HG02588 (cell line): ENCODE data around the gene OR10A3.

Source experiments
- ATAC-seq: cut with Tn5 transposase; IDR thresholded peaks from one replicate; pipeline ENCODE4 v1.9.1; 2021; ENCODE audit warnings: mild to moderate bottlenecking, moderate library complexity; ENCODE audit not compliant: unreplicated experiment

OR10A3 gene

DNA sequence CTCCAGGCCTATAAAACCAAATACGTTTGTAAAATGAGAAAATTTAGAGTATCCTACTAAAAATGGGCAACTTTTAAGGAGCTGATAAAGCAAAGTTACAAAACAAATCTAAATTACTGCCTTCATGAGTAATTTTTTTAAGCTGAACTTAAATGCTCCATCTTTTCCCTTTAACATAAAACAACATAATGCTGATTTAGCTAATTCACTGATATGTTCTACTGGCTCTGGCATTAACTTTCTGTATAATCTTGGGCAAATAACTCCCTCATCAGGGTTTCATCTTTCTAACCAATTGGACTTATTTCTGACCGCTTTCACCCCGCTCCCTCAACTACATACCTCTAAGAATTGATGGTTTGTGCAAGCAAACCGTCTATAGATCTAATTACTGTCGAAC lies 362 bp downstream of the OR10A3 start:
- ATAC-seq: no peak

GRCh38 chr11:7936615-7937014 lies 4.9 kb downstream of the OR10A3 start:
- ATAC-seq: no peak

DNA sequence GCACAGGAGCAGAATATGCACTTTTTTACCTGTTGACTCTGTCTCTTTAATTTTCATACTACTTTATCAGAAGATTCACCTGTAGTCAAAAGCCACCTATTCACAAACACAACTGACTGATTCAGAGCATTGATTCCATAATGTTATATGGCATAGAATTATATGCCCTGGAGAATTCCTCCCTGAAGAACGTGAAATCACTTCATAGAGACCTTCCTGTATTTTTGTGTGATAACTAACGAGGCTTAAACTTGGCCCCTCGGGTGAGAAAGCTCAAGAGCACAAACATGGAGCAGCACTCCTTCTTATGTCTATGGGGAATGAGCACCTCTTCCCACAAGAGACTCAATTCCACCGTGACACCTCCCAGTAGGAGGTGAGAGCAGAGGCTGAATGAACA lies 10.3 kb downstream of the OR10A3 start, which contains the start of gene OR10A6:
Gene OR10A6 (minus strand): TSS at position 101 of the 400 bp plus-strand sequence. CDS start 2,606 bp downstream, outside the sequence.
- no peak for ATAC-seq

DNA sequence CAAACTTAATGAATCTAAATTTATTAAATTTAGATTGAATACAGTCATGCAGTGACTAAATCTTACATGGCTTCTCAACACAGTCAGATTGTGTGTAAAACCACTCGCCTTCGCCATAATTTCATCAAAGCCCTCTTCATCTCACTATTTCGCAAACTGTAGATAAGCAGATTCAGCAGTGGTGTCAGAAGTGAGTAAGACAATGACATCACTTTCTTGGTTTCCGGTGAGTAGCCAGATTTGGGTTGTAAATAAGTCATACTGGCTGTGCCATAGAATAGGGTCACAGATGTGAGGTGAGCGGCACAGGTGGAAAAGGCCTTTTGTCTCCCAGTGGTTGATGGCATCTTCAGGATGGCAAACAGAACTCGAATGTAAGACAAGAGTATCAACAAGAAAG lies 13.9 kb downstream of the OR10A3 start:
- no peak for ATAC-seq

- ATAC-seq: no peak
Observed at GRCh38 chr11:7924536-7924935, 17.0 kb downstream of the OR10A3 start.

DNA sequence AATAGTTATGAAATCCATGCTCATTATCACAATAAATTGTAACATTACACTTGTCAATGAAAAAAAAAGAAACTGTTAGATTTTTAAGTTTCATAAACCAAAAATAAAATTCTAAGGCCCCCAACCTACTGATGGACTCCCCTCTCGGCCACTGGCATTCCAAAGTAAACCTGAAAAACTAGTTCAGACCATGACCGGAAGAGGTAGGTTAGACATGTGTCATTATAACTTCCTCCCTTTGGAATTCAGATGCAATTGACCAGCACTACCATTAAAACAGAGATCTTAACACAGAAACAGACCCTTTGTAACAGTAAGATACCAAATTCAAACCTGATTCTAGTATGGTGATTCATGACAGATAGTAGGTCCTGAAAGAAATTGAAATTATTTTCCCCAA lies 23.4 kb downstream of the OR10A3 start:
- ATAC-seq: no peak

DNA sequence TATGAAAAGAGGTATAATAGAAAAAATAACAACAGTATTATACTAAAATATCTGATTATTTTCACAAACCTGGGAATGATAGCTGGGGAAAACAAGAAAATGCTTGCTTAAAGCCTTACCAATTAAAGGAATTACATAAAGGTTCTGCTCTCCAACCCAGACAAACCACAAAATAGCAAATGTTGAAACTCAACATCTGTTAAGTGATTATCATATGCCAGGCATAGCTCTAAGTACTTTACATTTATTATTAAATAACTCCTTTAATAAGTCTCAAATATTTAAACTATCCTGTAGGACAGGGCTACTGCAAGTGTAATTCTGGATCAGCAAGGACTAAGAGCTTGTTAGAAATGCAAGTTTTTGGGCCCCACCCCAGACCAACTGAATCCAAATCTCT lies 30.5 kb downstream of the OR10A3 start:
- no peak for ATAC-seq

DNA sequence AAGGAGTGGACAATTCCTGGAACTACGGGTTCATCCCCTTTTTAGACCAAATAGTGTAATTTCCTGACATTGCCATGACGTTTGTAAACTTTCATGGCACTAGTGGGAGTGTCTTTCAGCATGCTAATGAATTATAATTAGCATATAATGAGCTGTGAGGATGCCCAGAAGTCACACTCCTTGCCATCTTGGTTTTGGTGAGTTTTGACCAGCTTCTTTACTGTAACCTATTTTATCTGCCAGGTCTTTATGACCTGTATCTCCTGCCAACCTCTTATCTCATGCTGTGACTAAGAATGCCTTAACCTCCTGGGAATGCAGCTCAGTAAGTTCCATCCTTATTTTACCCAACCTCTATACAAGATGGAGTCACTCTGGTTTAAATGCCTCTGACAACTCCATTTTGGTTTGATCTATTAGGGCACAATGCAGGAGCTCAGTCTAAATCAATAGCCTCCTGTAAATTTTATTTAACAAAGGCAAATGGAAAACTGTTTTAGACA lies 31.2 kb downstream of the OR10A3 start:
- ATAC-seq: no peak

DNA sequence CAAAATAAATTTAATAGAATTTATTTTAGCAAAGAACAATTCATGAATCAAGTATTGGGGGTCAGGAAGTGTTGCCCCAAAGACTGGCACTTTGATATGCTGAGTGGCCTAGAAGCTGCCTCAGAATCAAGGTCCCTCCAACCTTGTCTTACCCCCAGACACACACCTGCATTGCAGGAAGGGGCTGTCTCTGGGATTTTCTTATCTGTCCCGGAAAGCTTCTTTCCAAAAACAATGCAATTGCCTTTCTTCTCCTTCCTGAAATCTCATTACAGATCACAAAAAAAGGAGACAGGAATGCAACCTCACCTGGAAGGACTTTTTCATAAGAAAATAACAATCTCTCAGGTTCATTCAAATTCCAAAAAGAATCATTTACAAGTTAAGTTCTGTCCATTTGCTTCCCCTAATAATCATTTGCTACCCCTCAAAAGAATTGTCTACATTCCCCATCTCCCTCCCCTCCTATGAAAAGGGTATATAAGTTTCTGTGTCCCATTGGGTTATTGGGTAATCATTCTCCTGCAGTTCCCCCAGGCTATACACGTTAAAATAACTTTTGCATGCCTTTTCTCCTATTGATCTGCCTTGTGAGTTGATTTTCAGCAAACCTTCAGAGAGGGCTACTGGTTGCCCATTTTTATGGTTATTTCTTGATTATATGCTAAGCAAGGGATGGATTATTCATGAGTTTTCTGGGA lies 31.8 kb downstream of the OR10A3 start:
- no peak for ATAC-seq

GRCh38 chr11:7907121-7907520 lies 34.4 kb downstream of the OR10A3 start:
- no peak for ATAC-seq

- no peak for ATAC-seq
Observed at GRCh38 chr11:7906481-7906880, 35.0 kb downstream of the OR10A3 start.

- no peak for ATAC-seq
Observed at GRCh38 chr11:7905961-7906429, 35.5 kb downstream of the OR10A3 start.

- ATAC-seq: no peak
Observed at GRCh38 chr11:7905549-7905948, 36.0 kb downstream of the OR10A3 start.

GRCh38 chr11:7904917-7905316 lies 36.6 kb downstream of the OR10A3 start:
- ATAC-seq: no peak

DNA sequence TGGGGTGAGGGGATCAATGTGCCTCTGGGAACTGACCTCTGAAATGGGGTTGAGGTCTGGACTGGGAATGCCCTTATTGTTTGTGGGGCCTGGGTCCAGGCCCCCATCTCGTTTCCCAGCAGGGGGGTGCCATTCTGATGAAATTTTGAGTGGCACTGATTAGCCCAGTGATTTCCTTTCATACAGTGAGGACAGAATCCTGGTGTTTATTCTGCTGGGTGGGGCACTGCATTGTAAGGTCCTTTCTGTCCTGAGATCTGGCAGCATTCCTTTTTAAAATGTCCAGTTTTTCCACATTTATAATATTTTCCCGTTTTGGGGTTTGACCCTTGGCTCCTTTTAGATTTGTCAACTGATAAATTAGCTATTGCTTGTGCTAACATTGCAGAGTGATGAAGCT lies 37.6 kb downstream of the OR10A3 start:
- no peak for ATAC-seq

- ATAC-seq: no peak
Observed at GRCh38 chr11:7901319-7901854, 40.1 kb downstream of the OR10A3 start.

DNA sequence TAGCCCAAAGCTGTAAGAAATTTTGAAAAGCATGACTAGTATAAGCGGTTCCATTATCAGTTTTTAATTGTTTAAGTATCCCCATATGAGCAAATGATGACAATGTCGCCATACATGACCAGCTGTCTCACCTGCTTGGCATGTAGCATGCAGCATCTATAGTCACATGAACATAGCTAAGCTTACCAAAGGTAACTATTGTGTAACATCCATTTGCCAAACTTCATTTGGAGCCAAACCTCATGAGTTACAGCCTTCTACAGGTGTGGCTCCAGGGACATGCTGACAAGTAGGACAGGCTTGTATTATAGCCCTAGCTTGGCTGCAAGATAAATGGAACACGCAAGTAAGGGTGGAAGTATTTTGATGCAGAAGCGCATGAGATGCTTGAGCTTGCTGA lies 40.8 kb downstream of the OR10A3 start:
- ATAC-seq: no peak

DNA sequence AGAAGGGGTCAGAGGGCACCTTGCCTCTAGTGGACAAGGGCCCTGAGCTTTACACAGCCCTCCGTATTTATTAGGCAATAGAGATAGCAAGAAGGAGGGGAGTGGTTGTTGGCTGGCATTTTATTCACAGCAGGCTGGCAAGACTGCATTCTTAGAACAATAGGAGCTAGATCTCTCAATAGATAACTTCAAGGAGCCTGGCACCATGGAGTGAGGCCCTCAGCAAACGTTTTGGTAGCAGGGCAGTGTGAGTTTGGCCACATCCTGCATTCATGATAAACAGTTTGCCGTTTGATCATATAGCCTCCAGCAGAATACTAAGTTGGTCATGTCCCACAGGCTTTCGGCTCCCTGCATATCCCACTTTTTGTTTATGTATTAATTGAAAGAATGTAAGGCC lies 42.1 kb downstream of the OR10A3 start:
- no peak for ATAC-seq

DNA sequence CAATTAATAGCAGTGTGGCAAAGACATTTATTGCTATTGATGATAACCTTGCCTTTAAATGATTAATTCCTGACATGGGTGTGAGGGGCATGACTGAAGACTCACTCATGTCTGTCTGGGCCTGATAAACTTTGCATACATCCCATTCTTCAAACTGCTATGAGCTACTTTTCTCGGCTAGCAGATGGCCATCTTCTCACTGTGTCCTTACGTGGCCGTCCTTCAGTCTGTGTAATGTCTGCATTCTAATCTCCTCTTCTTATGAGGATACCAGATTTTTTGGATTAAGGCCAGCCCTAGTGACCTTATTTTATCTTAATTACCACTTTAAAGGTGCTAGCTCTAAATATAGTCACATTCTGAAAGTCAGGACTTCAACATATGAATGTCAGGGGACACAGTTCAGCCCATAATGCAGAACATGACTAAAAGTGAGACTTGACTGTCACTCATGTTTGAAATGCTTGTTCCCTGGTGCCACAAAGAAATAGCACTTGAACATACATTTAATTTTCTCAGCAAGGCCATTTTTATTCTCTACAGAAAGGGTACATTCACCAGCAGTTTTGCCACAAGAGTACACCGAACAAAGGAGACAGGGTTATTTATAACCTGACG lies 42.7 kb downstream of the OR10A3 start:
- no peak for ATAC-seq

DNA sequence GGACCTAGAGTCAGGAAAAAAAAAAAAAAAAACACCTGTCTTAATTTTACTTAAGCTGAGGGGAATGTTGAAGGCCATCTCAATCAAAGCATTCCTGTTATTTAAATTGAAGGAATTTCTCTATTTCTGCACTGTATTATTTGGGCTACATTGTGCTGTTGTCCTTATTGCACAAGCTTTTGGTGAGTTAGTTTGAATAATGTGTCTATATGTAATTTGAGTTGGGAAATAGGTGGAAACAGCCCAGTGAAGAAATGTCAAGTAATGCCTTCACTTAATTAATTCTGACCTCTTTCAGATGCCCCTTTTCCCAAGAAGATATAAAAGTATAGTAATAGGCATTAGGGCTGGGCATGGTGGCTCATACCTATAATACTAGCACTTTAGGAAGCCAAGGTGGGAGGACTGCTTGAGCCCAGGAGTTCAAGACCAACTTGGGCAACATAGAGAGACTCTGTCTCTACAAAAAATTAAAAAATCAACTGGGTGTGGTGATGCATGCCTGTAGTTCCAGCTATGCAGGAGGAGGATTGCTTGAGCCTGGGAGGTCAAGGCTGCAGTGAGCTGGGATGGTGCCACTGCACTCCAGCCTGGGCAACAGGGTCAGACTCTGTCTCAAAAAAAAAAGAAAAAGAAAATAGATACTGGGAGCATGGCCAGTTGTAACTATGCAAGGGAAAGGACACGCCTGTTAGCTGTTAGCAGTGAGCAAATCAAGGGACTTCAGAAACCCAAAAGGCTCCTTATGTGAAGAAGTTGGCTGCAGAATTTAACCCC lies 45.3 kb downstream of the OR10A3 start:
- no peak for ATAC-seq

GRCh38 chr11:7894251-7894650 lies 47.3 kb downstream of the OR10A3 start:
- no peak for ATAC-seq
